Measurements from ENCODE around the gene NCOA5.

The NCOA5 gene

DNA sequence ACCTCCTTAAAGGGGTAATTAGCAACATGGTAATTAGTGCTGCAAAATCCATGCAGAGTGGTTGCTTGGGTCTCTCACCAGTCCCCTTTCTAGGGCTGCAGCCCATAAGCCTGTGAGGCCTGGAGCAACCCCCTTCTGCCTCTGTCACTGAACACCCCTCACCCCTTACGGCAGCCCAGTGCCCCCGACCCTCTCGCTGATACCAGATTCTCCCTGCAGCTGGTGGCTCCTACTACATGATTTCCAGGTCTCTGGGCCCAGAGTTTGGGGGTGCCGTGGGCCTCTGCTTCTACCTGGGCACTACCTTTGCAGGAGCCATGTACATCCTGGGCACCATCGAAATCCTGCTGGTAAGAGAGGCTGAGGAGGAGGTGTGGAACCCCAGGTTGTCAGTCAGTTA is 52.7 kb downstream of the NCOA5 start:
- no peak for DNase-seq (ENCODE audit: low spot score)

DNA sequence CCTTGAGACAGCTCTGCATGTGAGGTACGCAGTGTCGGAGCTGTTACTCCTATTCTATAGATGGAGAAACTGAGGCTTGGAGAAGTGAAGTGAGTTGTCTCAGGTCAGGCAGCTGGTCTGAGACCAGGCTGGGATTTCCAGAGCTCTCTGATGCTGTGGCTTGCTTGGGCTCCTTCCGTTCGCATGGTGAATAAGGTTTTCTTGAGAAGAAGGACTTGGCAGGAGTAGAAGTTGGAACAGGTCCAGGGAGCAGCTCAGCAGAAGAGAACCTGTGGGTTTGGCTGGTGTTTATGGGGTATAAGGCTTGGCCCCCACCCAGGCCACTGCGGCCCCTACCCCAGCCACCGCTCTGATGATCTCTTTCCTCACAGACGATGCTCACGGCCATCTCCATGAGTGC is 53.4 kb downstream of the NCOA5 start:
- no peak for DNase-seq (ENCODE audit: low spot score)

DNA sequence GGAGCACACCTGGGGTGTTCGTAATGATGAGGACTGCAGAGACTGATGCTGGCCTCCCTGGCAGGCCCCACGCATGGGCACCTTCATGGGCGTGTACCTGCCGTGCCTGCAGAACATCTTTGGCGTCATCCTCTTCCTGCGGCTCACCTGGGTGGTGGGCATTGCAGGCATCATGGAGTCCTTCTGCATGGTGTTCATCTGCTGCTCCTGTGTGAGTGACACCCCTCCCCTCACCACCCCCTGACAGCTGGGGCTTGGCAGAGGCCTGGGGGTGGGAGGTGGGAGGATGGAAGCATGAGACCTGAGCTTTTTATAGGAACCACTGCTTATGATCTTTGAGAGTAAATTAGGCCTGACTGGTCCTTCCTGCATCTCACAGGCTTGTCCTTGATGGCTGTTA is 54.0 kb downstream of the NCOA5 start:
- DNase-seq (ENCODE audit: low spot score) = no peak

- no peak for DNase-seq (ENCODE audit: low spot score)
Observed at GRCh38 chr20:46035253-46035652, 54.5 kb downstream of the NCOA5 start.

- no peak for DNase-seq (ENCODE audit: low spot score)
Observed at GRCh38 chr20:46034039-46034438, 55.7 kb downstream of the NCOA5 start.

DNA sequence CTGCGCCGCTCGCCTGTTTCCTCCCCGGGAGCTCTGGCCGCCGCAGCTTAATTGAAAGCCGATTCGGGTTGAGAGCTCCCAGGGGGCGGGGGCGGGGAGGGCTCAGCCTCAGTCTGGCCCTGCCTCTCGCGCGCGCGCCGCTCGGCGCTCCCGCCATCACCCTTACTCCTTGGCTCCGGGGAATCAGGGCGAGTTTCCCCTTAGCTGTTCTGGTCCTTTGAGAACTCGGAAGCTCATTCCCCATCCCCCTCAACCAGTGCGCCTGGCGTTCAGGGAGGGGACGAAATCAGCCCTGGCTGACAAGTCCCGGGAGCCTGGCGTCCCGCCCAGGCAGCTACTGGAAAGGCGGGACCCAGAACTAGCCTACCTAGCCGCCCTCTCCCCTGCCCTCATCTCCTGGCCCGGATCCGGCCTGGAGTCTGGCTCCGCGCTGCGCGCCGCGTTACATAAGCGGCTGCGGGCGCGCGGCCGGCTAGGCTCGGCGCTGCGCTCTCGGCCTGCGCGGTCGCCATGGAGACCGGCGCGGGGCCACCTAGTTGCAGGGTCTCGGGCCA is 58.0 kb downstream of the NCOA5 start:
- no peak for DNase-seq (ENCODE audit: low spot score)

DNA sequence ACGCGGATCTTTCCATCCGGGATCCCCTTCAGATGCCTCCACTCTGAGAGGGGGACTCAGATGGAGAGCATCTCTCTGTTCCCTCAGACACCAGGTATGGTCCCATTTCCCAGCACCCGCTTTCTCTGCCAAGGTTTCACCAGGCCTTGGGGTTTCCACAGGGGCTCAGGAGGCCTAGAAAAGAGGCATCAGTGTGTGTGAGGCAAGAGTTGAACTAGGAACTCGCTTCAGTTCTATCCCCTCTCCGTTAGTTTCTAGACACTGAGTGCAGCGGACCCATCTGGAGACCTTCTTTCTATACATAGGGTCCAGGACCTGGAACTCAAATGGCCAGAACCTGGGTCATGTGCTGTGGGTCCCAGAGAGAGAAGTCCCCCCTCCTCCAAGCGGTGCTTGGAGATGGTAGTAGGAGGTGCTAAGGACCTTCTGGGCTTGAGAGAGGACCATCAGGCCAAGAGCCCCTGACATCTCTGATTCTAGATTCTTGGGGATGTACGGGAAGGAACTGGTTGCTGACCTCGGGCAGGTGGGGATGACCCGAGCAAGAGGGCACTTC is 58.7 kb downstream of the NCOA5 start:
- no peak for DNase-seq (ENCODE audit: low spot score)

DNA sequence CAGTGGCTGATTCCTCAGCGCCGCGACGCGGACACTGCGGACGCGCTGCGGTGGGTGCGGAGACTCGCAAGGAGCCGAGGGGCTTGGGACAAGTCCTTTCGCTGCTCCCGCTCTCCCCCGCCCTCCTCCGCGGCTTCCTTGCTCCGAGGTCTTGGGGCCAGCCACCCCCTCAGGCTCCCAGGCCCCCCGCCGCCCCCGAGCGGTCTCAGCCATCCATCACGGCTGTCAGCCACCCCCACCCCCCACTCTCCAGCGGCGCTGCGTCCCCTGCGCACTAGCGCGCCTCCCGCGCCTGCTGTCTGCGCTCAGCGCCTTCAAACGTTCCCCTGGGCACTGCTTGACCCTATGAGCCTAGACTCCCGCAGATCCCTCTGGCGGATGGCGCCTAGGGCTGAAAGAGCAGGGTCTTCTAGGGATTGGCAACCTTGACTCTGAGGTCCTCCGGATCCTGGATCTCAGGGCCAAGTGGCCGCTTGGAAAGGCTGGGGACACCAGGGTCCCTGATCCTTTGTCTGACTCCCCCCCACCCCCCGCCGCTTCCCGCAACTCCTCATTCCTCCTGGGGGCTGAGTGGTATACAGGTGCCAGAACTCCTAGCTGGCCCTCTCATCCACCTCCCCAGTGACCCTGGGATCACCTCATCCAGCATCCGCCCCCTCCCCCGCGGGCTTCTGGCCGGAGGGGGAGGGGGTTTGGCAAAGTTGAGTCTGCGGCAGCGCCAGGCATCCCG is 59.3 kb downstream of the NCOA5 start:
- DNase-seq (ENCODE audit: low spot score) = no peak

DNA sequence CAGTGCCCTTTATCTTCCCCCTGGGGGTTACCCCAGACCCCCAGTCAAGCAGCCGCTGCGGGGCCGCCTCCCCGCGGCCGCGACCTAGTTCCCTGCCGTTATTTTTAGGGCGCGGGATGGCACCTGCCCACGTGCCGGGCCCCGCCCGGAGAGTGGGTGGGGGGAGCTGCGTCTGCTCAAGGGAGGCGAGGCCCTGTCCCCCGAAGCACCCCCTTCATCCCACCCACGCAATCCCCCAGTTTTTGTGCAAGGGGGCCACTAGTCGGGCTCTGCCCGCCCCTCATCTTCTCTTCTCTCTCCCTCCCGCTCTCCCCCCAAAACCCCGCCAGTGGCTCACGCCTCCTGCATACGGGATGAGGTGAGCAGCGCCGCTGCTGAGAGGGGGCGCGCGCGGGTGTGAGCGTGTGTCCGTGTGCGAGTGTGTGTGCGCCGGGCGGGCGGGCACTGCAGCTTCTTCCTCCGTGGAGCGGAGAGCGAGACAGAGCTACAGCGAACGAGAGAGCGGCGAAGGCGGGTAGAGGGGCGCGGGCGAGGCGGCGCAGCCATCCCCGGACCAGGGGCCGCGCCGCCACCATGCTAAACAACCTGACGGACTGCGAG is 60.9 kb downstream of the NCOA5 start, which contains the start of gene SLC12A5:
Gene SLC12A5 (plus strand): TSS at position 444 of the 600 bp plus-strand sequence. CDS start 130 bp downstream, at position 574.
- no peak for DNase-seq (ENCODE audit: low spot score)

DNA sequence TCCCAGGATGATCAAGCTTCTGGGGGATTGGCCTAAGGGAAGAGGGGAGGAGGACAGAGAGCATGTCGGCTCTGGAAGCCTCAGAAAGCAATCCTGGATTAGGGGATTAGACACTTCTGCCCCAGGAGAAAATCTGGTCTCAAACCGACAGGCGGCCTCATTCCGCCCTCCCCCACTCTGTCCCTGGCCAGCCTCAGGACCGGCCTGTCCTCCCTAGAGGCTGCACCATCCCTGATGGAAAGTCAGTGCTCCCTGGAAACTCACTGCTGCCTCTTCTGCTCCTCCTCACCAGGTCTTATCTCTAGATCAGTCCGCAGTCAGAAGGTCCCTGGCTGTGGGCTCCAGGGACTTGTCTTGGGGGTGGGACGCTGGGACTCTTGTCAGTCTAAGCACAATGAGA is 61.7 kb downstream of the NCOA5 start:
- DNase-seq (ENCODE audit: low spot score) = no peak

DNA sequence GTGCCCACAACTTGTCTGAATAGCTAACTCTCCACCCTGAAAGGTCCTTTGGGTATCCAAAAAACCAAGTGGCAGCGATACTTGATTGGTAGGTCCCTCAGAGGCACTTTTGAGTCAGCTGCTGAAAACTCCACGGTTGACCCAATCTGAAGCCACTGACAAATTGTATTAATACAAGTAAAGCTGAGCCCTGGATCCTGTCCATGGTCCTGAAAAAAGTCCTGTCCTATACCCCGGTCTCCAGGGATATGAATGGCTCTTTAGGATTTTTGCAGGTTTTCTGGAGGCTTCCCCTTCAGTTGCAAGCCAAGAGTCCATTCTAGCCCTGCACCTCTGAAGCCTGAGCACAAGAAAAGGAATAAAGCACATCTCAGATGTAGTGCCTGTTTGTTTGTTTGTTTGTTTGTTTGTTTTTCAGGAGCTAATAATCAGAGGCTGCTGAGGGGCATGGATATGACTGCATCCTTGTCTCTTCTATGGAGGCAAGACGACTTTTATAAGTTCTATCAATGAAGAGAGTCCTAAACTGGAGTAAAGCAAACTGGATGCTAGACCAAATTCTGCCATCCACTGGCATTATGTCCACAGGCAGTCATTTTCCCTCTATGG is 62.4 kb downstream of the NCOA5 start:
- no peak for DNase-seq (ENCODE audit: low spot score)

DNA sequence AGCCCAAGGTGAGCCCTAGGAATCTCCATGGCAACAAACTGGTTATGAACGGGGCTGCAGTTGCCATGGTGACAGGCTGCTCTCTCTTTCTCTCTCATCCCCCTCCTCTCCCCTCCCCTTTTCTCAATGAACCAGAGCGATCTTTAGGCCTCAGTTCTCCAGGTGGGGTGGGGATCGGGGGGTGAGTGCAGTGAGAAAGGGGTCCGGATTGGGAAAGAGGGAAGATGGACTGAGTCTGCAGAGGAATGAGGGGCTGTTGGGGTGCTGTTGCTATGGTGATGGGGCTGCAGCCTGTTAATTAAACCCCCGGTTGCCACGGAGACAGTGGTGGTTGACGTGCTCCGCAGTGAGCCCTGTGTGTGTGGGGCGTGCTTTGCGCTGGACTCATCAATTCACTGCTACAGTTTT is 64.4 kb downstream of the NCOA5 start:
- DNase-seq (ENCODE audit: low spot score) = no peak

- no peak for DNase-seq (ENCODE audit: low spot score)
Observed at GRCh38 chr20:46023999-46024398, 65.8 kb downstream of the NCOA5 start.

DNA sequence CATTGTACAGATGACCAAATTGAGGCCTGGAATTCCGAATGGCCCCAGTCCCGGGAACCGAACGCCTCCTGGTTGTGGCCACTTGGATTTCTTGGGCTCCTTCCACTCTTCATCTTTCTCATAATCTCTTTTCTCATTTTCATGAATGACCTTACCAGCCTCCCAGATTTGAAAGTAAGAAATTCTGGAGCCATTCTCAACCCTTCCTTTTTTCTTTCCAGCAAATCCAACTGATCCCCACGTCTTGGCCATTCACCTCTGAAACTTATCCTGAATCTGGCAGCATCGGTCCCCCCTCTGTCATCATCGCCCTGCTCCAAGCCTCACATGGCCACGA is 66.6 kb downstream of the NCOA5 start:
- DNase-seq (ENCODE audit: low spot score) = no peak

- DNase-seq (ENCODE audit: low spot score) = peak; percentile 64
Observed at GRCh38 chr20:46022411-46023147, 67.2 kb downstream of the NCOA5 start.

GRCh38 chr20:46021361-46022359 is 68.1 kb downstream of the NCOA5 start:
- no peak for DNase-seq (ENCODE audit: low spot score)

DNA sequence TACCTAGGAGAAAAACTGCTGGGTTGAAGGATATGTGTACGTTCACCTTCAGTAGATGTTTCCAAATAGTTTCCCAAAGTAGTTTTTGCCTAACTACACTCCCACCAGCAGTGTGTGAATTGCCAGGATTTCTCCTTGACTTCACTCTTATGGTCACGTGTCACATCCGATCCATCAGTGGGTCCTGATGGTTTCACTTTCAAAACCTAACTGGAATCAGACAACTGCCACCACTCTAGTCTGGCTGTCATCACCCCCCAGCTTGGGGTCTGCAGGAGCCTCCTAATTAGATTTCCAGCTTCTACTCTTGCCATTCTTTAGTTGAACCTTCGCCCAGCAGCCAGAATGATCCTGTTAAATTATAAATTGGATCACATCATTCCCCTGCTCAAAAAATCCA is 69.2 kb downstream of the NCOA5 start:
- DNase-seq (ENCODE audit: low spot score) = no peak

DNA sequence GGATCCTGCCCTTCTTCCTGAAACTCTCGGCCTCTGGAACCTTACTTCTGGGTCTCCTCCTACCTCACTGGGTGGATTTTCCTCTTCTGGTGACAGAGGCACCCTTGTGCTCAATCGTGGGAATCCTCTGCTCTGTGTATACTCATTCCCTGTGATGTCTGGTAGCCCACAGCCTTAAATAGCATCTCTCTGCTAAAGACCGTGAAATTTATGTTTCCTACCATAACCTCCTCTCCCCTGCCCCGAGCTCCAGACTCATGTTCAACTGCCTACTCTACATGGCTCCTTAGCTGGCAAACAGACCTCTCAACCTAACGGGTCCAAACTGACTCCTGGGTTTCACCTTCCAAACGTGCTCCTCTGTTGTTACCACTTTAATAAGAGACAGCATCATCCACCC is 71.2 kb downstream of the NCOA5 start:
- DNase-seq (ENCODE audit: low spot score) = no peak

GRCh38 chr20:46018112-46018511 is 71.7 kb downstream of the NCOA5 start:
- DNase-seq (ENCODE audit: low spot score) = no peak

- DNase-seq (ENCODE audit: low spot score) = no peak
Observed at GRCh38 chr20:46017272-46017671, 72.5 kb downstream of the NCOA5 start.
